Heart left ventricle (tissue), 13 donors: ENCODE measurements around the gene LAMB1.

ENCODE experiments used
- POLR2A ChIP-seq, 2 donors: fragments of 450-650 bp; IDR thresholded peaks; one replicate each; pipeline ENCODE4 v1.6.1; 2017; ENCODE audit warnings: antibody characterized with exemption in 2 of 2, mild to moderate bottlenecking in 2 of 2, moderate library complexity in 2 of 2
- TF ChIP-seq, protein P1 (sequence below), 12 donors: fragments of 200-600 bp; sonication (generic) in 4 of 12; IDR thresholded peaks; one replicate each; pipeline versions ENCODE4 v1.5.0 to v1.8.0; 2018 to 2022; ENCODE audit warnings: antibody characterized with exemption in 12 of 12, mild to moderate bottlenecking in 5 of 12
- donor health status: ischemic (EF 13 %, LVEDD 7.1; RV severe dilation, severe dysfunction).
- donor health status: DM: no; HTN: yes; CAD: no.
- donor health status: DM: no; HTN: no; CAD: no.
- donor health status: ischemic (EF 25% LVEDD 6.9; RV normal size, moderate dysfunction).
- donor health status: ischemic (EF 25% LVEDD 5.7; RV mildly dilated, moderate dysfunction).
- donor health status: ischemic (EF 35%, LVEDD 5.7; RV mildly dilated, moderate dysfunction).
- donor health status: nonischemic (EF 11% LVEDD 7.7; RV severe dilation, severe dysfunction).
- donor health status: DM: yes; HTN: yes; CAD: no.
- donor health status: PGD.
- donor health status: ischemic (EF 29% LVEDD 5.4; RV normal size, mild dysfunction).
- donor health status: nonischemic (EF 23%, LVEDD 6.1; RV moderate dilation, normal function).

DNA sequence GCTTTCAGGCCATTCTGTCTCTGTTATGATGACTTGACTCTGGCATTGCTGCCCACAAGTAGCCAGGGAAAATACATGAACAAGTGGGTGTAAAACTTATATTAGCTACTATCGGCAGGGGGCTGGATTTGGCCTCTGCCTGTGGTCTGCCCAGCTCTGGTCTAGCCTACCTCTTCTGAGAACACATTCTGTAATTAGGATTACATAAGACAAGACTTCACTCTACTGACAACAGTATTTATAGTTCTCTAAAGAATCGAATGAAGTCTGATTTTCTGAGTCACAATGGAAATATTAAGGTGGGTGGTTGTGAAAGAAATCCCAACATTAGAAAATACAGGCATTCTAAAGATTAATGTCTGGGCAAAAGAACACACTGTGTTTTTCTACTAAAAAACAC, 56.5 kb downstream of the LAMB1 start:
- TF ChIP-seq, protein P1, sequence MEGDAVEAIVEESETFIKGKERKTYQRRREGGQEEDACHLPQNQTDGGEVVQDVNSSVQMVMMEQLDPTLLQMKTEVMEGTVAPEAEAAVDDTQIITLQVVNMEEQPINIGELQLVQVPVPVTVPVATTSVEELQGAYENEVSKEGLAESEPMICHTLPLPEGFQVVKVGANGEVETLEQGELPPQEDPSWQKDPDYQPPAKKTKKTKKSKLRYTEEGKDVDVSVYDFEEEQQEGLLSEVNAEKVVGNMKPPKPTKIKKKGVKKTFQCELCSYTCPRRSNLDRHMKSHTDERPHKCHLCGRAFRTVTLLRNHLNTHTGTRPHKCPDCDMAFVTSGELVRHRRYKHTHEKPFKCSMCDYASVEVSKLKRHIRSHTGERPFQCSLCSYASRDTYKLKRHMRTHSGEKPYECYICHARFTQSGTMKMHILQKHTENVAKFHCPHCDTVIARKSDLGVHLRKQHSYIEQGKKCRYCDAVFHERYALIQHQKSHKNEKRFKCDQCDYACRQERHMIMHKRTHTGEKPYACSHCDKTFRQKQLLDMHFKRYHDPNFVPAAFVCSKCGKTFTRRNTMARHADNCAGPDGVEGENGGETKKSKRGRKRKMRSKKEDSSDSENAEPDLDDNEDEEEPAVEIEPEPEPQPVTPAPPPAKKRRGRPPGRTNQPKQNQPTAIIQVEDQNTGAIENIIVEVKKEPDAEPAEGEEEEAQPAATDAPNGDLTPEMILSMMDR (IDR thresholded peaks at IDR 0.05) = no peak
- TF ChIP-seq POLR2A (IDR thresholded peaks at IDR 0.05) = no peak
